SK-N-MC (cell line): ENCODE data around the gene RAD21L1.

Source experiments
- EZH2 ChIP-seq: fragments of 200-600 bp; sonication (generic); IDR thresholded peaks from one replicate; pipeline ENCODE4 v1.6.1; 2017; ENCODE audit warnings: antibody characterized with exemption
- FOXP2 ChIP-seq: optimal IDR thresholded peaks from 2 replicates; pipeline ENCODE3; 2011; ENCODE audit warnings: mild to moderate bottlenecking, moderate library complexity; ENCODE audit not compliant: insufficient read depth; ENCODE audit errors: extremely low read length, control extremely low read depth
- POLR2AphosphoS5 ChIP-seq: IDR thresholded peaks from 2 replicates; pipeline ENCODE4 v1.6.1; 2012; ENCODE audit warnings: mild to moderate bottlenecking, low read depth, low read length, borderline replicate concordance

- TF ChIP-seq POLR2AphosphoS5, result no peak
- no peak for TF ChIP-seq EZH2
- no peak for TF ChIP-seq FOXP2
Observed at GRCh38 chr20:1204113-1204512, 21.7 kb upstream of the RAD21L1 start.
